NCI-H187 treated with DMSO at 0.1 percent for 48 hours (cell line): ENCODE data around the gene RAB3IL1.

Experiments
- DNase-seq: peaks from one replicate; lab custom pipeline; 2025; lab: John Stamatoyannopoulos, UW

RAB3IL1 gene

GRCh38 chr11:61918938-61919704 lies 1.8 kb upstream of the RAB3IL1 start:
- DNase-seq = no peak

DNA sequence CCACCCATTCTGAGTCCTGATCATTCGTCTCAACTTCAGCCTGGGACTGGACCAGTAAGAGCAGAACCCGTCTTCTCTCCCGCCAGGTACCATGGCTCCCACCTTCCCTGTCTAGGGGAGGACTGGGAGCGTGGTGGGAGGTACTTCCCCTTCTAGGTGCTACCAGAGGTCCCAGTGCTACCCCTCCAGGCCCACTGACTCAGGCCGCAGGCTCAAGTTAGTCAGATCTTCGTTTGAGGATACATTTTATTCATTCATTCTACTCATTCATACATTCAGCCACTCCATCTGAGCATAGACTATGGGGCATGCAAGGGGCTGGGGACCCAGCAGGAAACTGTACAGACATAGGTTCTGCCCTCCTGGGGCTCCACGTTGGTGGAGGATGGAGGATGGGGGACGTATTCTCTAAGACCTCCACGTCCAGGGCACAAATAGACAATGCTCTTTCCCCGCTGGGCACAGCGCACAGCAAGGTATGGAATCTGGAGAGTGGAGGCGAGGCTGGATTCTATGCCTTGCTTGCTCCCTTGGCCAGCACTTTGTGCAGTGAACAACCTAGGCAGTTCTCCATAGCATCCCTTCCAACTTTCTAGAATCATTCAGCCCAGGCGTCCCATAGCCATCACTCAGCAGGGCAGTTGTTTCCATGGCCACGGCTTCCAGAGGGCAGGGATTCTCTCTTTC lies 1.0 kb upstream of the RAB3IL1 start:
- no peak for DNase-seq

DNA sequence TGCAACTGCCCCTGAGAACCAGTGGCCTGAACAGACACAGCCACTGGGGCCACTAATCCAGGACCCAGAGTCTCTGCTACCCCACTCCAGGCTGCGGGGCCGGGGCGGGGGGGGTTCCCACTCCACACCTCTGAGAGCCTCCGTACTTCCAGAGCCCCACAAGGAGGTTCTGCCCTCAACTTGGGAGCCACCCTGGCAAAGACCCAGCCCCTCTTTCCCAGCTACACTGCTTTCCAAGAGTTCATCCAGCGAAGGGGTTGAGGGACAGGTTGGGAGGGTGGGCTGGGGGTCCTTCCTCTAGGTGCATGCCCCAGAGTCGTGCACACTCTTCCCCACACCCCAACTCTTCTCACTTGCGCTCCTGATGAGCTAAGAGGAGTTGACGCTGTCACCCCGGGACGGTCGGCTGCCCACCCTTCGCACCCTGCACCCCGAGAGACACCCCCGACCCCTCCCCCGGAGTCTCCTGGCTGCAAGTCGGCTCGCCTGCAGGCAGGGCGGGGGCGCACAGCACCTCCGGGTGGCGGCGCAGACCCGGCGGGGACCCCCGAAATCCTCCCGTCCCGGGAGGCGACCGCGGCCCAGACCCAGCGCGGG lies 531 bp downstream of the RAB3IL1 start:
- DNase-seq = no peak

DNA sequence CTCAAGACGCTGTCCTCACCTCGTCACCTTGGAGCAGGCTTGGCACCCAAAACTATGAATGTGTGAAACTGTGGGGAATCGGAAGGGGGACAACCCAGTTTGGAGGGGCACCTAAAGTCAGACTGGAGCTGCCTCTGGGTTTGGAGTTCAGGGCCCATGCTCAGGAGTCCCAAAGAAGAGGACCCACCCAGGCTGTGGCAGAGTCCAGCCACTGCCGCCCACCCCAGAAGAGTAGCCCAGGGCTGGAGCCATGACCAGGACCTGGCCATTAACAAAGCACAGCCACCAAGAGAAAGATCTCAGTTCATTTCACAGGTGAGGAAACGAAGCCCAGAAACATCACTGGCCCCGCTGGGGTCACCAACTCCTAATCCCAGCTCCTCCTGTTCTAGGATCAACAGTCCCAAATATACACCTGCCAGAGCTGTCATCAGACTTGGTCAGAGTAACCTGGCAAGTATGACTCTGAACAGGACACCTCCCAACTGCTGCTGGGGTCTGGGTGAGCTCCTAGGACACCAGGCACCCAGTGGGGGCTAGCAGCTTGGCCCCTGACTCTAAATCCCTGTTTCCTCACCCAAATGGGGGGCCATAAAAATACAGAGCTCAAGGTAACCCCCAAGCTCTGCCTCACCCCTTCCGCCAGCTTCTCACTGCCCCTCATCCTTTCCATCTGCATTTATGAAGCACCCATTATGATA lies 2.7 kb downstream of the RAB3IL1 start:
- no peak for DNase-seq

DNA sequence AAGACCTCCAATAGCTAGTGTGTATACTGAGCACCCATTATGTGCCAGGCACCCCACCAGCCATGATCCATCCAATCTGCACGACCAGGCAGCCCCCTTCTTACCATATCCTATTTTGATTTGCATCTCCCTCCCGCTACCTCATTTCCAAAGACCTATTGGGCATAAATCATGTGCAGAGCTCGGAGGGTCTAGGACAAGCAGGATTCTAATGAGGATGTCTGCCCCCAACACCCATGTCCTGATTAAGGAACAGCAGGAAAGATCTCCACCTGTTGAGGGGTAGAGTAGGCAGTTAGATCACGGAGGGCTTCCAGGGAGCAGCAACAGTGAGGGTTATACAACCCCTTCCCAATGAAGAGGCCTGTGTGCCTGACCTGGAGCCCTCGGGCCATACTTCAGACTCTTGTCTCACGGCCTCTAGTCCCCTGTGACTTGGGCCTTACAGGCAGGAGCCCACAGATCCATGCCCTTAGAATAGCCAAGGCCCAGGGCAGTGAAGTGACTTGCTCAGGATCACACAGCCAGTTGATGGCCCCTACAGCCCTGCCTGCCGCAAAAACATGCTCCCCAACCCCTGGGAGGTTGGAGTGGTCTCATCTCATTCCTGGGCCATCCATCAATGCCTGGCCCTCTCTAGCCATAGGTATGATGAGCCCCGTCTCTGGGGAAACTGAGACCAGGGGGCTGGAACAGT lies 3.5 kb downstream of the RAB3IL1 start:
- DNase-seq = no peak

DNA sequence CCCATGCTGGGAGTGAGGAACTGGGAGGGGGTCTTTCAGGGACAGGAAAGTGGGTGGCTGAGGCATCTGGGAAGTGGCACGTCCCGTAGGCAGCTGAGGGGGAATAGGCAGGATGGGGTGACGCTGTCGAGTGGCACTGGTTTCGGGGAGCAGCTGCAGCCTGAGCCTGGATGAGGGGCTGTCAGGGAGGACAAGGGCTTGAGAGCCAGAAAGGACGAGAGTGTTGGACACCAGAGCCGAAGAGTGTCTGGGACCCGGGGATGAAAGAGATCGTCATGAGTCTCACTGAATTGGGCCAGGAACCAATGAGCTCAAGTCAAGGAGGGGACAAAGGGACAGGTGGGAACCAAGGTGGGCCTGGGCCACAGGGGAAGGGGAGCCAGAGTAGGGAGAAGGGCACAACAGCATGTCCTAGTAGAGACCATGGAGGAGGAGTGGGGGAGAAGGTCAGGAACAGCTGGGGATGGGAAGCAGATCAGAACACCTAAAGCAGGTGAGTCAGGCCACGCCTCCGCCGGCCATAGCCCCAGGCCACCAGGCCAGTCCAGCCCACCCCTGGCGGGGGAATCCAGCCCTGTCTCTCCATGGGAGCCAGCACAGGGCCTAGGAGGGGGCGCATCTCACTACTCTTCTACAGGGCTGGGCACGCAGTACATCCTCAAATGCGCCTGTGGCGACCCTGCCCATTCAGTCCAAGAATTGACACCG lies 4.2 kb downstream of the RAB3IL1 start:
- no peak for DNase-seq

DNA sequence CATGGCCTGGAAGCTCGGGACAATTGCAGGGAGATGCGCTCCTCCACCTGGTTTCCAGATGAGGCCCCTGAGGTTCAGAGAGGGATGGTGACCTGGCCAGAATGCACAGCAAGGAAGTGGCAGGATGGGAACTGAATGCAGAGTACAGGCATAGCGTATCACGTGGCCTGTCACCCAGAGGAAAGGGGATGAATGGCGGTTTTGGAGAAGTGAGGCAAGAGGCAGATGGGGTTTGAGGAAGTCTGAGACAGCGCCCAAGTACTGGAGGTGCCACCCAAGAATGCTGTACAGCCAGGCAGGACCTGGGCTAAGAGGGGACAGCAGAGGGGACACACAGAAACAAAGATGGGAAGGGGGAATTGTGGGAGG lies 4.9 kb downstream of the RAB3IL1 start:
- no peak for DNase-seq

- DNase-seq = no peak
These were observed 5.5 kb downstream of the RAB3IL1 start for GRCh38 chr11:61911701-61912529.

DNA sequence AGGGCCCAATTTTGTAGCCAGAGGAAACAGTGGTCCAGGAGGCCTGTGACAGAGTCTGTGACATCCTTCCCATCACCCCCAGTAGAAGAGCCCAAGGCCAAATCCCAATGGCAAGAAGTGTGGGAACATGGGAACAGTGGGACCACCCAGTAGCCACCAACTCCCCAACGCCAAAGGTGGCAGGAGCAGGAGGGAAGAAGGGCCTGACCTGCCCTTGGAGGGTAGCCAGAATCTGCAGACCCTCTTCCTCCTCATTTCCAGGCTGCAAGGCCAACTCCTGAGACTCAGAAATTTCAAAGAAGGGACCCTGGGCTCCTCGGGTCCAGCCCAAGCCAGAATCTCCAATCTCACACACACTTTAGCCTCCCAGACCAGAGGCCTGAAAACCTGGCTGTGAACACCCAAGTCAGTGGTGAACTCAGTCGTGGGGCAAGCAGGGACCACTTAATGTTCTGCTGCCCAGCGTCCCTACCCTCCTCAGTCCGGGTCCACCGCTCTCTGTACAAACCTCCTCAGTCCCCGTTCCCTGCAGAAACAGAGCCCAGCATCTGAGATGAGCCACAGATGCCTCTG lies 6.2 kb downstream of the RAB3IL1 start:
- DNase-seq = no peak

DNA sequence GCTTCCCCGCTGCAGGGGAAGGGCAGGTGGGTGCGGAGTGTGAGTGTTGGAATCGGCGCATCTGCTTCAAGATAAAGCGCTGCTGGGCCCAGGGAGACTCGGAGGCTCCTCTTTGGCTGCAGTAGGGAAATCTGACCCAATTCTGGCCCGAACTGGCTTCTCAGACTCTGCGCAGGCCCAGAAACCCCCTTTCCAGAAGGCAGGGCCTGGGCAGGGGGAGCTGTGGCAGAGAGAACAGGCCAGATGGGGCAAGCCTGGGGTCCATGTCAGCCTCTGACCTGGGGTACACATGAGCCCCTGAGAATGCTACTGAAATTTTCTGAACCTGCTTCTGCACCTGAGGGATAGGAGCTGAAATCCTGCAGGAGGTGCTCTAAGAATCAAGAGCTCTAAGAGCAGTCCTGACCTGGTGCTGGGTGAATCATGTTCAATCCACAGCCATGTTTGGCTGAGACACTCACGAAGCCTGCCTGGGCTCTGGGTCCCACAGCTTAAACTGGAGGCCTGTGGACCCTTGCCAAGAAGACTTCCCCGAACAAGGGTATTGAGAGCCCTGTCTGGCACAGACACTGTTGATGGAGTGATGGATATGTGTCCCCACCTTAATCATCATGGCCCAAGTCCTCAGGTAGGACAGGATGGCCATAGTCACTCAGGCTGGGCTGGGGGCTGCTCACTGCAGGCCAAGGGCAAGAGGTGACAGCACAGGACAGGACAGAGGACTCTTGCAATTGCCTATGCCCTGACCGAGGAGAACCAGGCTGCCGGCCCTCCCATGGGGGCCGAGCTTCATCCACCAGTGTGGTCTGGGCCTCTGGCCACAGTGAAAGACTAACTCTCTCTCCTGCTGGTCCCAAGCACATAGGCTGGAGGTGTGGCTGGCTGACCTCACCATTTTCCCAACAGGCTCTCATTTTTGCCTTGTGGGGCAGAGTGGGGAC lies 6.9 kb downstream of the RAB3IL1 start:
- DNase-seq = no peak

- no peak for DNase-seq
These were observed 8.5 kb downstream of the RAB3IL1 start for GRCh38 chr11:61908730-61909316.

- no peak for DNase-seq
These were observed 9.3 kb downstream of the RAB3IL1 start for GRCh38 chr11:61907871-61908729.

- no peak for DNase-seq
These were observed 10.1 kb downstream of the RAB3IL1 start for GRCh38 chr11:61907282-61907681.

GRCh38 chr11:61906522-61906909 lies 10.8 kb downstream of the RAB3IL1 start:
- no peak for DNase-seq

- no peak for DNase-seq
These were observed 11.4 kb downstream of the RAB3IL1 start for GRCh38 chr11:61905801-61906521.

DNA sequence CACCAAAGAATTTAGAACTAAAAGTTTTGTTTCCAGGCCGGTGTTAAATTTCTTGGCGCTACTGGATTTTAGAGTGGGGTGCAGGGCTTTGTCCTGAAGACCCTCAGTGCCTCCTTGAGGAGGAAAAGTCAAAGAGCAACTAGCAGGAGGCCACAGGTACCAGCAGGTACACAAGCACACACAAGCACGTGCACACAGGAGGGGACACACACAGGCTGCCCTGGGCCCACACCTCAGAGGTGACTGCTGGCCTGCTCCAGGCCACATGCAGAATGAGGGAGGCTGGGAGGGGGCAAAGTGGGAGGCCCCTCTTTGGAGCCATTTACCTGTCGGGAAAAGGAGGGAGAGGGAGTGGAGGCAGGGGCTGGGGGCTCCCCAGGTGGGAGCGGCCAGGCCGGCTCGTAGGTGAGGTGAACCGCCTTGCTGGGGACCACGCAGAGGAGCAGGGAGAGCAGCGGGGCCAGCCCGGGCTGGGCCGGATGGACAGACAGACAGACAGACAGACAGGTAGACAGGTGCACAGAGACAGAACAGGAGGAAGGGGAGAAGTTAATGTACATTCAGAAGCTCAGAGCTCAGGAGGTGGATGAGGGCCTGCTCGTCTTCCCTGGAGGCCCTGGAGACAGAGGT lies 12.2 kb downstream of the RAB3IL1 start:
- no peak for DNase-seq
